Hepatocyte (in vitro differentiated cells): ENCODE results near the gene OSBPL10. TPM values are rescaled to one million over a fixed set of nuclear protein-coding genes. Genes with fewer than 3 reads are reported as not detected.

Experiments
- DNase-seq: peaks from one replicate; pipeline ENCODE4 v3.0.0-alpha.2; 2016; ENCODE audit warnings: low spot score
- H2AFZ ChIP-seq: fragments of 200-600 bp; sonication (generic); 2 replicates; pipeline ENCODE4 v1.6.0; 2016; ENCODE audit warnings: antibody characterized with exemption, mild to moderate bottlenecking
- H3K27ac ChIP-seq: fragments of 200-600 bp; sonication (generic); 2 replicates; pipeline ENCODE4 v1.5.1; 2016; ENCODE audit warnings: mild to moderate bottlenecking
- H3K27me3 ChIP-seq: fragments of 200-600 bp; sonication (generic); 2 replicates; pipeline ENCODE4 v1.6.1; 2016
- H3K36me3 ChIP-seq: fragments of 200-600 bp; sonication (generic); replicated peaks from 2 replicates; pipeline ENCODE4 v1.5.1; 2016; ENCODE audit warnings: low read depth; ENCODE audit not compliant: insufficient read depth
- H3K4me1 ChIP-seq: fragments of 200-600 bp; sonication (generic); 2 replicates; pipeline ENCODE4 v1.5.1; 2016; ENCODE audit warnings: mild to moderate bottlenecking, moderate library complexity; ENCODE audit not compliant: insufficient read depth
- H3K4me2 ChIP-seq: fragments of 200-600 bp; sonication (generic); 2 replicates; pipeline ENCODE4 v1.6.0; 2016
- H3K4me3 ChIP-seq: fragments of 200-600 bp; sonication (generic); 2 replicates; pipeline ENCODE4 v1.5.1; 2016; ENCODE audit warnings: mild to moderate bottlenecking
- H3K79me2 ChIP-seq: fragments of 200-600 bp; sonication (generic); 2 replicates; pipeline ENCODE4 v1.6.0; 2017; ENCODE audit warnings: mild to moderate bottlenecking
- H3K9me2 ChIP-seq: fragments of 200-600 bp; sonication (generic); replicated peaks from 2 replicates; pipeline ENCODE4 v1.6.0; 2017; ENCODE audit warnings: mild to moderate bottlenecking; ENCODE audit not compliant: insufficient read depth
- H3K9me3 ChIP-seq: fragments of 200-600 bp; sonication (generic); 2 replicates; pipeline ENCODE4 v1.5.1; 2016; ENCODE audit warnings: low read depth, mild to moderate bottlenecking
- H4K20me1 ChIP-seq: fragments of 200-600 bp; sonication (generic); 2 replicates; pipeline ENCODE4 v1.6.0; 2016; ENCODE audit warnings: mild to moderate bottlenecking; ENCODE audit not compliant: insufficient read depth, poor library complexity, severe bottlenecking
- CTCF ChIP-seq: fragments of 200-600 bp; sonication (generic); IDR thresholded peaks from 2 replicates; pipeline ENCODE4 v1.5.1; 2016; ENCODE audit warnings: antibody characterized with exemption, mild to moderate bottlenecking; ENCODE audit not compliant: poor library complexity
- EZH2 ChIP-seq: fragments of 200-600 bp; sonication (generic); IDR thresholded peaks from 2 replicates; pipeline ENCODE4 v1.6.1; 2016; ENCODE audit warnings: antibody characterized with exemption, mild to moderate bottlenecking, borderline replicate concordance
- EZH2phosphoT487 ChIP-seq: fragments of 200-600 bp; sonication (generic); IDR thresholded peaks from one replicate; pipeline ENCODE4 v1.6.1; 2018; ENCODE audit warnings: antibody characterized with exemption, mild to moderate bottlenecking, low read depth, moderate library complexity; ENCODE audit not compliant: unreplicated experiment, severe bottlenecking
- WGBS: methylation state at CpG from one replicate; pipeline ENCODE4 v1.1.6; 2016; ENCODE audit warnings: low lambda C conversion rate; ENCODE audit errors: missing lambda C conversion rate; 5-methylcytosine and 5-hydroxymethylcytosine counted together
- polyA plus RNA-seq: library from polyadenylated mRNA; unstranded; fragments of >200 nt; fragmentation: Nextera tagmentation; extraction: Ambion mirVana; gene quantifications from 2 replicates; pipeline ENCODE4 v1.2.1, GENCODE V29; 2016
- total RNA-seq: library from RNA; depleted of rRNA; stranded (reverse); fragments of >200 nt; gene quantifications from 2 replicates; pipeline ENCODE4 v1.2.3, GENCODE V29; 2014

Gene OSBPL10
- total and polyA plus RNA-seq, 2 experiments from 2014 or later, result 18.2 to 32.8 TPM

GRCh38 chr3:31815631-31816440 lies 165.2 kb downstream of the OSBPL10 start:
- H3K4me1 ChIP-seq, result no peaks in the 10 kb centered on the region
- no peaks in the 10 kb centered on the region for H3K36me3 ChIP-seq
- 61% methylated on average over 11 of the region's 11 CpGs for WGBS
- no peak overlapping the region for H3K27ac ChIP-seq
- no peaks in the 10 kb centered on the region for H3K79me2 ChIP-seq
- H3K4me3 ChIP-seq, result no peak overlapping the region
- no peaks in the 10 kb centered on the region for H4K20me1 ChIP-seq
- no peak for TF ChIP-seq EZH2
- TF ChIP-seq EZH2phosphoT487, result no peak
- TF ChIP-seq CTCF, result no peak
- H3K9me2 ChIP-seq, result no peaks in the 10 kb centered on the region
- H3K9me3 ChIP-seq, result no peaks in the 10 kb centered on the region
- no peak overlapping the region for H3K4me2 ChIP-seq
- H3K27me3 ChIP-seq, result no peaks in the 10 kb centered on the region
- H2AFZ ChIP-seq, result no peak overlapping the region
- DNase-seq, result no peak

DNA sequence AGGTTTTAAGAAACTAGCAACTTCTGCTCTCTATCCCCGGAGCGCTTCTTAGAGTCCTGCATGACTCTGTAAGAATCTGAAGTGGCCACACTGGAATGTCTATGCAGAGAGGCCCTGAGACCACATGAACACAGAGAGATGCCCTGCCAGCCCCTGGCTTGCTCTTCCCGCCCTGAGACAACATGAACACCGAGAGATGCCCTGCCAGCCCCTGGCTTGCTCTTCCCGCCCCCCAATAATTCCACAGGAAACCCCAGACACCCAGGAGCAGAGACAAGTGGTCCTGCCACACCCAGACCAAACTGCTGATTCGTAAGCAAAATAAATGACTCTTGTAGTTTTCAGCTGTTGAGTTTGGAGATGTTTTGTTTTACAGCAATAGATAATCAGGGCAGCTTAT lies 166.1 kb downstream of the OSBPL10 start:
- H3K79me2 ChIP-seq, result no peaks in the 10 kb centered on the region
- H3K27me3 ChIP-seq, result no peaks in the 10 kb centered on the region
- no peak overlapping the region for H3K4me3 ChIP-seq
- no peak for DNase-seq
- TF ChIP-seq EZH2 (no peak), EZH2phosphoT487 (no peak), CTCF (no peak)
- no peaks in the 10 kb centered on the region for H4K20me1 ChIP-seq
- no peaks in the 10 kb centered on the region for H3K9me2 ChIP-seq
- no peaks in the 10 kb centered on the region for H3K9me3 ChIP-seq
- H3K27ac ChIP-seq, result no peak overlapping the region
- no peaks in the 10 kb centered on the region for H3K4me1 ChIP-seq
- 78% methylated on average over 6 of the region's 6 CpGs for WGBS
- H3K4me2 ChIP-seq, result no peak overlapping the region
- no peak overlapping the region for H2AFZ ChIP-seq
- H3K36me3 ChIP-seq, result no peaks in the 10 kb centered on the region

- Histone ChIP-seq H3K9me2 (no peaks in the 10 kb centered on the region), H3K4me2 (no peak overlapping the region), H3K27ac (no peak overlapping the region), H3K27me3 (no peaks in the 10 kb centered on the region), H3K4me1 (peaks cover 3% of the 10 kb centered on the region), H3K36me3 (no peaks in the 10 kb centered on the region), H3K79me2 (no peaks in the 10 kb centered on the region), H3K9me3 (no peaks in the 10 kb centered on the region), H2AFZ (no peak overlapping the region), H3K4me3 (no peak overlapping the region), H4K20me1 (no peaks in the 10 kb centered on the region)
- TF ChIP-seq EZH2phosphoT487 (no peak), CTCF (no peak)
- 94% methylated on average over 7 of the region's 7 CpGs for WGBS
- no peak for DNase-seq
Measured at GRCh38 chr3:31813686-31814085, 167.4 kb downstream of the OSBPL10 start.

GRCh38 chr3:31813197-31813596 lies 167.9 kb downstream of the OSBPL10 start:
- Histone ChIP-seq H3K9me2 (no peaks in the 10 kb centered on the region), H3K36me3 (no peaks in the 10 kb centered on the region), H3K79me2 (no peaks in the 10 kb centered on the region), H3K4me1 (peaks cover 7% of the 10 kb centered on the region), H4K20me1 (no peaks in the 10 kb centered on the region), H3K4me2 (no peak overlapping the region), H2AFZ (no peak overlapping the region), H3K27me3 (no peaks in the 10 kb centered on the region), H3K4me3 (no peak overlapping the region), H3K9me3 (no peaks in the 10 kb centered on the region), H3K27ac (no peak overlapping the region)
- TF ChIP-seq CTCF, result no peak
- no peak for TF ChIP-seq EZH2phosphoT487
- no peak for TF ChIP-seq EZH2
- no peak for DNase-seq
